Fibroblast of pulmonary artery (primary cell): Measurements from ENCODE around the gene EPB41.

ENCODE experiments used
- DNase-seq: peaks from one replicate; pipeline ENCODE4 v3.0.0-alpha.2; 2010; ENCODE audit warnings: low read depth
- H3K4me3 ChIP-seq: replicated peaks from 2 replicates; pipeline ENCODE4 v1.5.1; 2011; ENCODE audit warnings: low read depth, mild to moderate bottlenecking, control low read depth, low read length, moderate library complexity
- CTCF ChIP-seq: IDR thresholded peaks from 2 replicates; pipeline ENCODE4 v1.5.1; 2011; ENCODE audit warnings: mild to moderate bottlenecking, control low read depth, low read length, inconsistent platforms; ENCODE audit errors: missing control alignments

Gene EPB41

GRCh38 chr1:29050166-29050565 lies 135.8 kb downstream of the EPB41 start:
- H3K4me3 ChIP-seq = no peak overlapping the region
- no peak for DNase-seq
- TF ChIP-seq CTCF = no peak

GRCh38 chr1:29052100-29052499 lies 137.7 kb downstream of the EPB41 start:
- DNase-seq = no peak
- no peak overlapping the region for H3K4me3 ChIP-seq

DNA sequence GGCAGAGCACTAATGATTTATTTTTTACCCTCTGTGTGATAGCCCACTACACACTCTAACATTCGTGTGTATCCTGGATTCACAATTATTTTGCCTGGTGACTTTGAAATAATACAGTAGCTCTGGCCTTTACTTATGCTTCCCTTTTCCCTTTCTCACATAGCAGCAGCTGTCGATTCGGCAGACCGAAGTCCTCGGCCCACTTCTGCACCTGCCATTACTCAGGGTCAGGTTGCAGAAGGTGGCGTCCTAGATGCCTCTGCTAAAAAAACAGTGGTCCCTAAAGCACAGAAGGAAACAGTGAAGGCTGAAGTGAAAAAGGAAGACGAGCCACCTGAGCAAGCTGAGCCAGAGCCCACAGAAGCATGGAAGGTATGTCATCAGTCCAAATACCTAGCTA lies 138.6 kb downstream of the EPB41 start:
- DNase-seq = no peak
- H3K4me3 ChIP-seq = no peak overlapping the region
- no peak for TF ChIP-seq CTCF

More at GRCh38 chr1:29052100-29052499, 137.7 kb downstream of the EPB41 start:
- no peak for TF ChIP-seq CTCF

DNA sequence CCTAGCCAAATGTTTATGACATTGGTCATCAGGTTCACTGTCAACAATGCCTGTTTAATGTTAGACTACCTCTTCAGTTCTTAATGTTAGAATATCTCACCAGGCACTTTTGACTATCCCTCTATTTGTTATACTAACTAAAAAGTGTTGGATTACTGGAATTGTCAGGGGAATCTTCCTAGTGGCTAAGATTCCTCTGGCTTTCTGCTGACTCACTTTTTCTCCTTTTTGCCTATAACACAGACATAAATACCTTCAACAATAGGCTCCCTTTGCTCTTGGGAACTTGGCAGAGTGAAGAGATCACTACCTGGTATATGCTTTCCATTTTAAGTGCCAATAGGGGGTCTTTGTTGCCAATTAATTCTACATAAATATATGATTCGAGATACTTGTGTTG lies 140.8 kb downstream of the EPB41 start:
- TF ChIP-seq CTCF = no peak
- DNase-seq = no peak

GRCh38 chr1:29056256-29056655 lies 141.9 kb downstream of the EPB41 start:
- no peak for DNase-seq
- TF ChIP-seq CTCF = no peak
- no peak overlapping the region for H3K4me3 ChIP-seq

More for the DNA sequence above, 140.8 kb downstream of the EPB41 start:
- no peak overlapping the region for H3K4me3 ChIP-seq

GRCh38 chr1:29057700-29058099 lies 143.3 kb downstream of the EPB41 start:
- no peak for TF ChIP-seq CTCF
- no peak for DNase-seq
- no peak overlapping the region for H3K4me3 ChIP-seq

- DNase-seq = no peak
Observed at GRCh38 chr1:29062157-29062942, 148.0 kb downstream of the EPB41 start.

More at GRCh38 chr1:29062157-29062942, 148.0 kb downstream of the EPB41 start:
- no peak for TF ChIP-seq CTCF
- no peak overlapping the region for H3K4me3 ChIP-seq
